A673 (cell line): ENCODE data around the gene MORC4.

Experiments used
- EZH2 ChIP-seq: fragments of 200-600 bp; sonication (generic); IDR thresholded peaks from 2 replicates; pipeline ENCODE4 v1.6.1; 2017; ENCODE audit warnings: borderline replicate concordance, low read depth, mild to moderate bottlenecking, mixed read lengths, antibody characterized with exemption, low read length; ENCODE audit not compliant: poor library complexity, severe bottlenecking
- TF ChIP-seq, protein P1 (sequence below): fragments of 300-800, 200-600 bp; sonication (generic); conservative IDR thresholded peaks from 2 replicates; pipeline ENCODE4 v1.5.1; 2017; ENCODE audit warnings: low read depth, mild to moderate bottlenecking, antibody characterized with exemption, low read length, moderate library complexity, mixed read lengths

DNA sequence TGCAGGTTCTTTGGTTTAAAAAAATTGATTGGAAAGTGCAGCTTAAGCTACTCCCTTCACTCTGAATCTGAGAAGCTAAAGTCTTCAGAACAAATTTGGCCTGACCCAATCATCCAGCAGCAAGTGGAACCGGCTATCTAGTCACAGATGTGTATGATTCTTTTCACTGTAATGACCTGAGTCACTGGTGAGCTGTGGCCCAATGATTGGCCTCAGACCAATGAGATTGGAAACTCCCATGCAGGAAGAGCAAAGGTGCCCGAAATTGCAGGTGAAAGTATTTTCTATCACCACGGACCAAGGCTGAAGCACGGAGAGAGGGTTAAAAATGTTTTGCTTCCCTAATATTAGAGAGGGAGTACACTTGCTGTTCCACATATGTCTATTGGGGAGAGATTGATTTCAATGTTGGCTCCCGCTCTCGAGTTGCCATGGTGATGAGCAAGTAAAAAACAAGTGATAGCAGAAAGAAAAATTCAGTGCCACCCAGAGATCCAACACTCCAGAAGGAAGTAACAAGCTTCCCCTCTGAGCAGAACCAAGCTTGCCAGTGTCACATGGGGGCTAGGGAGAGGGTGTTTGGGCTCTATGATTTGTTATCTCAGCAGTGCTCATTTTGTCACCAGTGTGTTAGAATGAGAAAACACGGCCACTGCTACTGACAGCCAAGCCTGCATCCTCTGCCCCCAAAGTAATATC is 108.1 kb downstream of the MORC4 start:
- TF ChIP-seq, protein P1, sequence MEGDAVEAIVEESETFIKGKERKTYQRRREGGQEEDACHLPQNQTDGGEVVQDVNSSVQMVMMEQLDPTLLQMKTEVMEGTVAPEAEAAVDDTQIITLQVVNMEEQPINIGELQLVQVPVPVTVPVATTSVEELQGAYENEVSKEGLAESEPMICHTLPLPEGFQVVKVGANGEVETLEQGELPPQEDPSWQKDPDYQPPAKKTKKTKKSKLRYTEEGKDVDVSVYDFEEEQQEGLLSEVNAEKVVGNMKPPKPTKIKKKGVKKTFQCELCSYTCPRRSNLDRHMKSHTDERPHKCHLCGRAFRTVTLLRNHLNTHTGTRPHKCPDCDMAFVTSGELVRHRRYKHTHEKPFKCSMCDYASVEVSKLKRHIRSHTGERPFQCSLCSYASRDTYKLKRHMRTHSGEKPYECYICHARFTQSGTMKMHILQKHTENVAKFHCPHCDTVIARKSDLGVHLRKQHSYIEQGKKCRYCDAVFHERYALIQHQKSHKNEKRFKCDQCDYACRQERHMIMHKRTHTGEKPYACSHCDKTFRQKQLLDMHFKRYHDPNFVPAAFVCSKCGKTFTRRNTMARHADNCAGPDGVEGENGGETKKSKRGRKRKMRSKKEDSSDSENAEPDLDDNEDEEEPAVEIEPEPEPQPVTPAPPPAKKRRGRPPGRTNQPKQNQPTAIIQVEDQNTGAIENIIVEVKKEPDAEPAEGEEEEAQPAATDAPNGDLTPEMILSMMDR, result no peak
- TF ChIP-seq EZH2, result no peak
